ENCODE data around the gene NRCAM.

NRCAM gene

DNA sequence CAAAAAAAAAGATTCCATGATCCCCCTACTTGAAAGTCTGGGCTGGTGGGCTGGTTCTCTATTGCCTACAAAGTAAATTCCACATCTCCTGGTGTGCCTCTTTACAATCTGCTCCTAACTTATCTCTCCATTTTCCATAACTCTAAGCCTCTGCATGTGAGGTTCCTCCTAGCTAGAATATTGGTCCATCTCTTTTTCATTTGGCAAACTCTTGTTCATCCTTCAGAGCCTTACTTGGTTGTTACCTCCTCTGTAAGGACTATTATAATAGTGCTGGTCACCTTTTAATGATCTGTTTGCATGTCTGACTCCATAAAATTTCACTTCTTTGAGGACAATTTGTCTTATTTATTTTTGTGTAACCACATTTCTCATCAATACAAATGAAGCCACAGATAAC lies 1.6 kb upstream of the NRCAM start:
- DNase-seq (ENCODE audit: insufficient read length, low spot score) = no peak
- no peak for FAIRE-seq
- TF ChIP-seq, protein P1, sequence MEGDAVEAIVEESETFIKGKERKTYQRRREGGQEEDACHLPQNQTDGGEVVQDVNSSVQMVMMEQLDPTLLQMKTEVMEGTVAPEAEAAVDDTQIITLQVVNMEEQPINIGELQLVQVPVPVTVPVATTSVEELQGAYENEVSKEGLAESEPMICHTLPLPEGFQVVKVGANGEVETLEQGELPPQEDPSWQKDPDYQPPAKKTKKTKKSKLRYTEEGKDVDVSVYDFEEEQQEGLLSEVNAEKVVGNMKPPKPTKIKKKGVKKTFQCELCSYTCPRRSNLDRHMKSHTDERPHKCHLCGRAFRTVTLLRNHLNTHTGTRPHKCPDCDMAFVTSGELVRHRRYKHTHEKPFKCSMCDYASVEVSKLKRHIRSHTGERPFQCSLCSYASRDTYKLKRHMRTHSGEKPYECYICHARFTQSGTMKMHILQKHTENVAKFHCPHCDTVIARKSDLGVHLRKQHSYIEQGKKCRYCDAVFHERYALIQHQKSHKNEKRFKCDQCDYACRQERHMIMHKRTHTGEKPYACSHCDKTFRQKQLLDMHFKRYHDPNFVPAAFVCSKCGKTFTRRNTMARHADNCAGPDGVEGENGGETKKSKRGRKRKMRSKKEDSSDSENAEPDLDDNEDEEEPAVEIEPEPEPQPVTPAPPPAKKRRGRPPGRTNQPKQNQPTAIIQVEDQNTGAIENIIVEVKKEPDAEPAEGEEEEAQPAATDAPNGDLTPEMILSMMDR (IDR thresholded peaks at IDR 0.05; ENCODE audit: insufficient read depth, missing control alignments) = no peak

DNA sequence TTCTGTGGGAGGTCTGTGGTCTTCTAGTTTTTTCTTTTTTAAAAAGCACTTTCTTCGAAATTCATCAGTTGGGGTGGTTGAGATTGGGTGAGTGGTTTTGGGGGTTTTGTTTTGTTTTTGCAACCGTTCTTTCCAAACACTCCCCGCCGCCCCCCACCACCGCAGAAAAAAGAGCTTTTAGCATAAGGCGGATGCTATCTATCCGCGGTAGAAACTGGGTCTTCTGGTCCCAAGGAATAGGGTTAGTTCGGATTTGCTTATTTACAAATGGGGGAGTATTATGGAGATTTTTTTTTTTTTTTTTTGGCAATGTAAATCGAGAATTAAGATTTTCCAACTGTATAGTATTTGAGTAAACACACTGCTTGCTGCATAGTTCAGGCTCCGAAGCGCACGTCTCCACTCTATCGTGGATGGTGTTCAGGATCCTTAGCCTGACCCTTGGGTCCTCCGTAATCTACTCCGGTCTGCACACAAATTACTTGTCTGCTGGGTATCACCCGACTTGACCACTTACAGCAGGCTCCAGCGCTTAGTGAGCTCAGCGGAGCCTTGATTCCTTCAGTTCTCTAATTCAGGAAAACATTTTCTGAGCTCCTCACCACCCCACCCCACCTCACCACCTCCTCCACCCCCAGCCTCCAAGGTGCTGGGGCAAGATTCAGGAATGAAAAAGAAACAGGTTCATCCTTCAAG lies 757 bp upstream of the NRCAM start:
- TF ChIP-seq, protein P1 (IDR thresholded peaks at IDR 0.05; ENCODE audit: insufficient read depth, missing control alignments) = no peak
- DNase-seq (ENCODE audit: insufficient read length, low spot score) (no peak), FAIRE-seq (no peak)

DNA sequence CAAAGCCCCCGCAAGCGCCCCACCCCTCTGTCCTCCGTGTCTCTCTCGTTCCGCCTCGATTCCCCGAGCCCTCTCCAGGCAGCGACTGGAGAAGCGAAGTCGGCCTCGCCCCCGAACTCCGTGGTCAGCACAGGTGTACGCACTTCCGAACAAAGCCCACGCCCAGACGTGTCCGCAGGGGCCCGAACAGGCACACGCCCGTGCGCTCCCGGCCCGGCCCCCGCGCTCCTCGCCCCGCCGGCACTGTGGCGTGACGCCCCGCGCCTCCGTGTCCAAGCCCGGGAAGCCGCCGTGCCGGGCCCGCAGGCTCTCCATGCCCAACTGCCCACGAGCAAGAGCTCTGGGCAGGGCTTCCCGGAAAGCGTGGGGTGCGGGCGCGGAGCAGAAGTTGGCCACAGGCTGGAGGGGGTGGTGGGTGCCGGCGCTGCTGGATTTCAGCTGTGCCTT lies 662 bp downstream of the NRCAM start:
- no peak for DNase-seq (ENCODE audit: insufficient read length, low spot score)
- TF ChIP-seq, protein P1 (IDR thresholded peaks at IDR 0.05; ENCODE audit: insufficient read depth, missing control alignments) = no peak
- no peak for FAIRE-seq

DNA sequence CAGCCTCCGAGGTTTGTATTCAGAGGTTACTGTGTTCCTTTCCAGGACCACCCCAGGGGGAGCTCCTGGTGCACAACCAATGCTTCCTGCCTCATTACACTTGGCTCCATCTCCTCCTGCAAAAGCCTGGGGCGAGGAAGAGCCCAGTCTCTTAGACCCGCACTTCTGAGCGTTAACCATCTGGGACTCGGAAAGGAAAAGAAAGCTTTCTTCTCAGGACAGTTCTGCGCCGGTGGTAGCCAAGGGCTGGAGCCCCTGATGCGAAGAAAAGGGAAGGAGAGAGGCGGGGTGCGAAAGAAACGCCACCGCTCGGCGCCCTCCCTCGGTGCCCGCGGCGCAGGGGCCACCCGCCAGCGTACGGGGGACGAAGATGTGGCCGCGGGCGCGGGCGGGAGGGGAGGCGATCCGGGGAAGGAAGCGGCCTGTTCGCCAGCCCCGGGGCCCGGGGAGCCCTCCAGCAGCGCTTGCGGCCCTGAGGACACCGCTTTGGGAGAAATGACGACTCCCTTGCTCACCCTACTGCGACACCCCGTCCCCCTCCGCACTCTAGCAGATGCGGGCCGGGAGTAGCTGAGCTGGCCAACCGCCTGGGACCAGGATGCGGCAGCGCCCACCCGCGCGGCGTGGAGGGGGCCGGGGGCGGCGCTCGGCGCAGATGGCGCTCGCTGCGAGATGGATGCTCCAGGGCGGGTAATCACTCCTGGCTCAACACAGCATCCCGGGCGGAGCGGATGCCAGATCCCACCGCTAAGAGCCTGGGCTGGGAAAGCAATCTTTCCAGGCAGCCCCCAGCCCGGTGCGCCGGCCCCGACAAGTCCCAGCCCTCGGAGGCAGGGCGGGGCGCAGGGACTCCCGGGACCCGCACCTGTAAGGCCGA lies 1.3 kb downstream of the NRCAM start:
- no peak for FAIRE-seq
- TF ChIP-seq, protein P1 (IDR thresholded peaks at IDR 0.05; ENCODE audit: insufficient read depth, missing control alignments) = peak; percentile 10
- DNase-seq (ENCODE audit: insufficient read length, low spot score) = peak; percentile 33

DNA sequence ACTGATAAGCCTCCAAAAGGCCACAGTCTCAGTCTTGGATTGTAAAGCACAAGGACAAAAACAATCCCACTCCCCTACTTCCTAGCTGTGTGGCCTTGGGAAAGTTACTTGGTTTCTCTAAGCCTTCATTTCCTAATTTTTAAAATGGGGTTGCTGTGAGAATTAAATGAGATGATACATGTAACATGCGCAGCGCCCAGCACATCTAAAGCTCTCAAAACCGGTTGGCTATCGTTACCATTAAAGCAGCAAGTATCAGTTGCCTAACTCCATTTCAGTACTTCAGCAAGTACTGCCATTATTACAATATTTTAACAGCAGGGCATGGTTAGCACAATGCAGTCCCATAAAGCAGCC lies 1.9 kb downstream of the NRCAM start:
- no peak for FAIRE-seq
- TF ChIP-seq, protein P1 (IDR thresholded peaks at IDR 0.05; ENCODE audit: insufficient read depth, missing control alignments) = no peak
- no peak for DNase-seq (ENCODE audit: insufficient read length, low spot score)

DNA sequence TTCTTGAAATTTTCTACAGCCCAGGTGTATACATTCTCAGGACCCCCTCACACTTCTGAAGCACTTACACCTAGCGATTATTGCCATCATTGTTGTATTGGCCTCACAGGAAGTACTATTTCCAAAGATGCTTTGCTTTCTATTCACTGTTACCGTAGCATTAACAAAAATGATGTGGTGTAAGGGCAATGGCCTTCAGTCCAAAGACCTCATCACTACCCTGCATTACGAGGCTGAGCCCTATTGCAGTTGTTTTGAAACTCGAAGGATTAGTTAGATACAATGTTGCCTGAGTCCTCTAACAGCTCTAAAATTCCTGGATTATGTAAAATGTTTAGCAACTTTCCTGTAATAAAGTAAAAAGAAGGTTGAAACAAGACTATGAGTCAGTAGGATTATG lies 2.9 kb downstream of the NRCAM start:
- FAIRE-seq (no peak), DNase-seq (ENCODE audit: insufficient read length, low spot score) (no peak)
- TF ChIP-seq, protein P1 (IDR thresholded peaks at IDR 0.05; ENCODE audit: insufficient read depth, missing control alignments) = no peak

DNA sequence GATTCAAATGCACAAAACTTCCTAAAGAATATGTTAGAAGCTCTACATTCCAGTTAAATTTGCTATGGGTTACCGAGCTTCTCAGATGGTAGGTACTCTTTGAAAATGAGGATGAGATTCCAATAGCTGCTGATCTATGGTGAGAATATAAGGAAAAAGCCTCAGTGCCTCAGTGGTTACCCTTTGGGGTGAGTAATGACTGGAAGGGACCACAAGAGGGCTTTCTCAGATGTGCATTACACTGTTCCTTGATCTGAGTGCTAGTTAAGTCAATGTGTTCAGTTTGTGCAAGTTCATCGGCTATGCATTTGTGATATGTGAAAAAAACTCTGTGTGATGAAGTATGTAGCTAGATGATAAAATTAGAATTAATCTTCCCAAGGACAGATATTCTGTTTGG lies 3.5 kb downstream of the NRCAM start:
- TF ChIP-seq, protein P1 (IDR thresholded peaks at IDR 0.05; ENCODE audit: insufficient read depth, missing control alignments) = peak; percentile 60
- FAIRE-seq (peak; percentile 88), DNase-seq (ENCODE audit: insufficient read length, low spot score) (no peak)

Measured in D721Med (cell line).